ENCODE results near the gene ARL6. TPM values are rescaled to one million over a fixed set of nuclear protein-coding genes. Genes with fewer than 3 reads are reported as not detected.

Gene ARL6
- total and polyA plus RNA-seq, 2 of the 8 experiments (the other 6 are each of a cell fraction or from before 2014, with no cell fraction given): 1.8 to 12.0 TPM

- no peak for TF ChIP-seq CHD7 (IDR thresholded peaks at IDR 0.05; ENCODE audit: insufficient replicate concordance, low read length)
Measured at GRCh38 chr3:97831140-97831539, 66.6 kb downstream of the ARL6 start (continued).

Data from H1 (cell line).